ENCODE data around the gene BEND7.

DNA sequence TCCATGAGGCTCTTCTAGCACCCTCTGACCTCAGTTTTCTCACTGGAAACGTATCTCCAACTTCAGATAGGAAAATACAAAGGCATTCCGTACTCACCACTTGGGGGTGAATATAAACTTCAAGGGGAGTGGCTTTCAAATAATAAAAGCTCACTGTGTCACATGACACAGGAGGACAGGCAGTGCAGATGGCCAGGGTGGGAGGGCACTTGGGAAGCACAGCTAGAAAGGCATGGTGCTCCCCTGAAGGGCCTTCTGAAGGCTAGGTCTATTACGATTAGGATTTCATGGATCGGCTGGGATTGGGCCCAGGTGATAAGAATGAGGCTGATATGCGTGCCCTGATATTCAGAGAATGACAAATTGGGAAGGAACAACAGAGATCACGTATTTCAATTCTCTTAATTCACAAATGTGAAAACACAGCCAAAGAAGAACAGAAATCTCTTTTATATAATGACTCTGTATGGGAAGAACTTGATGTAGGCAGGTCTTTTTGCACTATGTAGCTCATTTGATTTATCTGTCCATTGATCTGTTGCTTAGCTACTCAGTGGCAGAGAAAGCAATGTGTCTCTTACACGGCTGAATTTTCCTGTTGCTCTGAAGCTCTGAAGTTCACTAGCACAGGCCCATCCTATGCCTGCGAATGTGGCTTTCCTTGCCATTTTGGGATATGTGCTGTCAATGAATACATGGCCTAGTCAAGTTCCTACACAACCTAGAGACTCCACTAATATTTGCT is 83.0 kb downstream of the BEND7 start:
- no peak for TF ChIP-seq CTCF (IDR thresholded peaks at IDR 0.05; ENCODE audit: low read depth, low read length)
- no peak for TF ChIP-seq POLR2A (IDR thresholded peaks at IDR 0.05; ENCODE audit: extremely low read depth, insufficient read length)
- no peak for TF ChIP-seq MYC (IDR thresholded peaks at IDR 0.05; ENCODE audit: low read depth, low read length)

Data from NB4 (cell line).